Mammary epithelial cell (primary cell): ENCODE data around the gene DGKI.

Experiments
- CTCF ChIP-seq, 2 donors: IDR thresholded peaks in 1 of 2; conservative IDR thresholded peaks in 1 of 2; 2 replicates each; pipeline ENCODE4 v1.5.1; 2011 to 2012; ENCODE audit warnings: inconsistent platforms in 2 of 2, low read length in 2 of 2, mild to moderate bottlenecking in 2 of 2, control low read depth in 1 of 2, low read depth in 1 of 2; ENCODE audit not compliant: insufficient read depth in 1 of 2; ENCODE audit errors: extremely low read depth in 1 of 2
- EZH2 ChIP-seq: IDR thresholded peaks from 2 replicates; pipeline ENCODE4 v1.6.1; 2012; ENCODE audit warnings: low read length, inconsistent platforms, borderline replicate concordance

- TF ChIP-seq CTCF (conservative IDR thresholded peaks at IDR 0.05 in 1 of 2, IDR thresholded peaks at IDR 0.05 in 1 of 2; ENCODE audit: extremely low read depth in 1 of 2, insufficient read depth in 1 of 2, low read depth in 1 of 2, low read length in 2 of 2), result no peak
- TF ChIP-seq EZH2, result no peak
These were observed 300.1 kb downstream of the DGKI start for GRCh38 chr7:137546671-137547070.
